HepG2 (cell line): ENCODE measurements around the gene MALRD1. TPM values are rescaled to one million over a fixed set of nuclear protein-coding genes. Genes with fewer than 3 reads are reported as not detected.

Experiments
- ATAC-seq: fragments of 200-7000 bp; cut with Tn5 transposase; 3 replicates; pipeline ENCODE4 v1.9.1; 2020; ENCODE audit warnings: mild to moderate bottlenecking, moderate library complexity
- BruUV-seq: library from RNA; stranded (reverse); fragments of 400-500 nt; replicated peaks from 2 replicates; lab custom pipeline; 2021; lab: Mats Ljungman, UMichigan
- CTCF ChIA-PET: fragments of 300-600 bp; formaldehyde crosslinking; extraction: SDS; loops from one replicate; lab custom pipeline; 2021; ENCODE audit warnings: low total read pairs, inconsistent platforms, low intra/inter-chr PET ratio; lab: Yijun Ruan, JAX
- POLR2A ChIA-PET: fragments of 350-600 bp; sonication (Branson Sonifier 250); formaldehyde crosslinking; loops from one replicate; lab custom pipeline; 2020; ENCODE audit warnings: antibody characterized with exemption, inconsistent platforms; lab: Yijun Ruan, JAX
- DNase-seq: peaks from one replicate; pipeline ENCODE4 v3.0.0-alpha.2; 2015; ENCODE audit warnings: low spot score
- FAIRE-seq: peaks from 3 replicates; lab custom pipeline; 2011; peaks lifted over from hg19 to GRCh38; lab: Jason Lieb, UNC
- H2AFZ ChIP-seq: one replicate; pipeline ENCODE4 v1.6.1; 2011; ENCODE audit warnings: low read length, inconsistent platforms
- H3K27ac ChIP-seq: fragments of 300-600 bp; 3 replicates; pipeline ENCODE4 v1.8.0; 2011; ENCODE audit warnings: mixed run types, mild to moderate bottlenecking, mixed read lengths, low read length, inconsistent platforms; ENCODE audit not compliant: insufficient read depth; ENCODE audit errors: extremely low read length
- H3K27me3 ChIP-seq, 2 experiments: fragments of 200-600 bp in 1 of 2; 2 replicates in 1 of 2; 3 replicates in 1 of 2; pipeline versions ENCODE4 v1.6.0 to v1.8.0; 2011; ENCODE audit warnings: low read length in 2 of 2, mild to moderate bottlenecking in 2 of 2, moderate library complexity in 2 of 2, inconsistent platforms in 1 of 2; ENCODE audit not compliant: insufficient read depth in 2 of 2, control insufficient read depth in 1 of 2
- H3K36me3 ChIP-seq, 2 experiments: fragments of 200-600 bp in 1 of 2; replicated peaks in 1 of 2; 2 replicates in 1 of 2; 3 replicates in 1 of 2; pipeline versions ENCODE4 v1.5.1 to v1.8.0; 2011; ENCODE audit warnings: low read length in 2 of 2, inconsistent platforms in 1 of 2; ENCODE audit not compliant: insufficient read depth in 2 of 2, control insufficient read depth in 1 of 2
- H3K4me1 ChIP-seq: 2 replicates; pipeline ENCODE4 v1.5.1; 2012; ENCODE audit warnings: low read length, inconsistent platforms; ENCODE audit not compliant: insufficient read depth
- H3K4me2 ChIP-seq: 2 replicates; pipeline ENCODE4 v1.6.0; 2011; ENCODE audit warnings: low read depth, low read length, inconsistent platforms
- H3K4me3 ChIP-seq, 3 experiments: fragments of 200-600 bp in 1 of 3; sonication (generic), shearing (Covaris generic) in 1 of 3; replicated peaks in 1 of 3; 2 replicates each; pipeline ENCODE4 v1.5.1; 2011 to 2016; ENCODE audit warnings: low read length in 3 of 3, inconsistent platforms in 2 of 3, low read depth in 2 of 3, mild to moderate bottlenecking in 2 of 3, control low read depth in 1 of 3, mixed read lengths in 1 of 3; ENCODE audit not compliant: insufficient read depth in 1 of 3
- H3K79me2 ChIP-seq: one replicate; pipeline ENCODE4 v1.6.1; 2011; ENCODE audit warnings: low read length, inconsistent platforms; ENCODE audit not compliant: insufficient read depth
- H3K9ac ChIP-seq: 2 replicates; pipeline ENCODE4 v1.6.0; 2011; ENCODE audit warnings: mild to moderate bottlenecking, low read depth, low read length, inconsistent platforms; ENCODE audit not compliant: insufficient read depth
- H3K9me3 ChIP-seq: 2 replicates; pipeline ENCODE4 v1.5.1; 2012; ENCODE audit warnings: mild to moderate bottlenecking, low read length
- H4K20me1 ChIP-seq: 2 replicates; pipeline ENCODE4 v1.6.0; 2011; ENCODE audit warnings: inconsistent platforms, mild to moderate bottlenecking, low read length, moderate library complexity; ENCODE audit not compliant: insufficient read depth
- BCL6 ChIP-seq: IDR thresholded peaks from 2 replicates; pipeline ENCODE4 v1.6.1; 2016; ENCODE audit warnings: missing genetic modification reagents, missing compliant biosample characterization
- CEBPG ChIP-seq: IDR thresholded peaks from 2 replicates; pipeline ENCODE4 v1.6.1; 2016
- FOSL2 ChIP-seq: sonication (generic); formaldehyde crosslinking; IDR thresholded peaks from 2 replicates; pipeline ENCODE4 v1.4.0; 2020; ENCODE audit warnings: missing genetic modification reagents
- IKZF1 ChIP-seq: fragments of 450-650 bp; IDR thresholded peaks from 2 replicates; pipeline ENCODE4 v1.7.1; 2016
- NCOR1 ChIP-seq: fragments of 200-600 bp; sonication (generic); IDR thresholded peaks from 2 replicates; pipeline ENCODE4 v1.7.0; 2017; ENCODE audit warnings: antibody characterized with exemption, low read length, borderline replicate concordance
- SP1 ChIP-seq, 2 experiments: fragments of 450-650 bp in 1 of 2; sonication (generic) in 1 of 2; formaldehyde crosslinking in 1 of 2; IDR thresholded peaks; 2 replicates each; pipeline versions ENCODE4 v1.4.0 to v1.6.1; 2016 to 2020; ENCODE audit warnings: missing genetic modification reagents in 1 of 2
- SP4 ChIP-seq: sonication (generic); formaldehyde crosslinking; IDR thresholded peaks from 2 replicates; pipeline ENCODE4 v1.8.1; 2023; ENCODE audit warnings: mild to moderate bottlenecking, missing genetic modification reagents
- ZNF235 ChIP-seq: sonication (generic); formaldehyde crosslinking; IDR thresholded peaks from 2 replicates; pipeline ENCODE4 v1.8.1; 2023; ENCODE audit warnings: mild to moderate bottlenecking, missing genetic modification reagents, borderline replicate concordance
- ZNF282 ChIP-seq: fragments of 450-650 bp; IDR thresholded peaks from 2 replicates; pipeline ENCODE4 v1.6.1; 2018; ENCODE audit not compliant: partially characterized antibody
- ZNF567 ChIP-seq: sonication (generic); formaldehyde crosslinking; IDR thresholded peaks from 2 replicates; pipeline ENCODE4 v1.8.1; 2023; ENCODE audit warnings: mild to moderate bottlenecking, missing genetic modification reagents, borderline replicate concordance
- ZNF737 ChIP-seq: sonication (generic); formaldehyde crosslinking; IDR thresholded peaks from 2 replicates; pipeline ENCODE4 v1.5.0; 2020; ENCODE audit warnings: missing genetic modification reagents, mild to moderate bottlenecking, borderline replicate concordance
- ZNF746 ChIP-seq: sonication (generic); formaldehyde crosslinking; IDR thresholded peaks from 2 replicates; pipeline ENCODE4 v1.8.0; 2022; ENCODE audit warnings: mild to moderate bottlenecking, missing genetic modification reagents
- WGBS: methylation state at CpG from one replicate; pipeline ENCODE4 v1.1.6; 2017; ENCODE audit warnings: low lambda C conversion rate; 5-methylcytosine and 5-hydroxymethylcytosine counted together
- in situ Hi-C: cut with HindIII; loops from 2 replicates; pipeline ENCODE4 v1.10.0; 2017; ENCODE audit warnings: low pct_unique_long_range_greater_than_20kb; ENCODE audit not compliant: extremely low pct_ligation_motif_present
- intact Hi-C: fragments of 100-400 bp; cut with micrococcal nuclease; formaldehyde crosslinking; loops from one replicate; pipeline ENCODE4 v1.10.0; 2022; ENCODE audit not compliant: unreplicated experiment
- polyA plus RNA-seq, 8 experiments: library from polyadenylated mRNA; depleted of rRNA in 3 of 8; stranded (reverse) in 7 of 8; unstranded in 1 of 8; fragments of >200 nt; fragmentation: Illumina TruSeq in 4 of 8; extraction: Trizol in 4 of 8; gene quantifications; 2 replicates each; pipeline versions ENCODE4 v1.2.1 to v1.2.3, GENCODE V29; 2011 to 2016; ENCODE audit warnings: low read depth in 4 of 8, missing spikeins in 1 of 8, mixed read lengths in 1 of 8; ENCODE audit not compliant: insufficient read depth in 1 of 8
- total RNA-seq, 5 experiments: library from RNA; depleted of rRNA; stranded (reverse); fragments of >200 nt; fragmentation: Illumina TruSeq; extraction: Trizol; gene quantifications; 2 replicates each; pipeline ENCODE4 v1.2.3, GENCODE V29; 2016; ENCODE audit warnings: low read depth in 1 of 5
- TF ChIP-seq, protein P1 (sequence below): sonication (generic); formaldehyde crosslinking; conservative IDR thresholded peaks from 2 replicates; pipeline ENCODE4 v1.4.0; 2020; ENCODE audit warnings: missing genetic modification reagents
- TF ChIP-seq, protein P2 (sequence below): sonication (generic); formaldehyde crosslinking; IDR thresholded peaks from 2 replicates; pipeline ENCODE4 v1.4.0; 2020; ENCODE audit warnings: missing genetic modification reagents, mild to moderate bottlenecking, borderline replicate concordance

The MALRD1 gene
- total and polyA plus RNA-seq, 2 of the 13 experiments (the other 11 are each of a cell fraction or from before 2014, with no cell fraction given) = 5.7 to 15.4 TPM

DNA sequence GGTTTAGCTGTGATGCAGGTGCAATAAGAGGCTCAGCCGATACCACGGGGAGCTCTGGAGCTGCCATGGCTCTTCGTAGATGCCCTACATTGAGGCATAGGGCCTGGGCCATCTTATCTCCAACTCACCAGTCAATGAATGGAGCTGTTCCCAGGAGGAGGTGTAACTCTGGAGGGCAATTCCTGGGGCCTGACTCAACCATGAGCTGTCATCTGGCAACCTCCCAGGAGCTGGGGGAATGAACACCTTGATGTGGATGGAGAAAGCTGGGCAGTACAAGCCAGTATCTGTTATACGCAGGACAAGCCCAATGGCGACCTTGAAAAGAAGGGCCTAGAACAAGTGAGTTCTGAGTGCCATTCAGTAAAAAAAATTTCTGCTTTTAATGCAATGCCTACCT is 543.7 kb downstream of the MALRD1 start:
- Histone ChIP-seq H3K9me3 (0 out of 2 replicates have a peak, but pooled peaks cover 5% of the 10 kb centered on the region), H3K9ac (no peak overlapping the region), H3K4me3 (no peak overlapping the region), H3K36me3 (no peaks in the 10 kb centered on the region), H3K27ac (no peak overlapping the region), H3K4me1 (no peaks in the 10 kb centered on the region), H3K27me3 (no peaks in the 10 kb centered on the region), H2AFZ (no peak overlapping the region), H4K20me1 (no peaks in the 10 kb centered on the region), H3K4me2 (no peak overlapping the region), H3K79me2 (no peaks in the 10 kb centered on the region)
- no peak for TF ChIP-seq ZNF282
- peak; percentile 62 for TF ChIP-seq FOSL2
- TF ChIP-seq, protein P1, sequence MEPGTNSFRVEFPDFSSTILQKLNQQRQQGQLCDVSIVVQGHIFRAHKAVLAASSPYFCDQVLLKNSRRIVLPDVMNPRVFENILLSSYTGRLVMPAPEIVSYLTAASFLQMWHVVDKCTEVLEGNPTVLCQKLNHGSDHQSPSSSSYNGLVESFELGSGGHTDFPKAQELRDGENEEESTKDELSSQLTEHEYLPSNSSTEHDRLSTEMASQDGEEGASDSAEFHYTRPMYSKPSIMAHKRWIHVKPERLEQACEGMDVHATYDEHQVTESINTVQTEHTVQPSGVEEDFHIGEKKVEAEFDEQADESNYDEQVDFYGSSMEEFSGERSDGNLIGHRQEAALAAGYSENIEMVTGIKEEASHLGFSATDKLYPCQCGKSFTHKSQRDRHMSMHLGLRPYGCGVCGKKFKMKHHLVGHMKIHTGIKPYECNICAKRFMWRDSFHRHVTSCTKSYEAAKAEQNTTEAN (CRISPR knock-in tag) = no peak
- CTCF ChIA-PET = no interaction called here
- BruUV-seq = no TSS peak
- POLR2A ChIA-PET = no interaction called here
- DNase-seq = peak; percentile 45
- no peak for FAIRE-seq
- 32% methylated on average over 5 of the region's 5 CpGs for WGBS
- peak; percentile 22; the same call in 1 of the 3 replicates for ATAC-seq
- in situ Hi-C loops (no loop called here), intact Hi-C loops (no loop called here)

DNA sequence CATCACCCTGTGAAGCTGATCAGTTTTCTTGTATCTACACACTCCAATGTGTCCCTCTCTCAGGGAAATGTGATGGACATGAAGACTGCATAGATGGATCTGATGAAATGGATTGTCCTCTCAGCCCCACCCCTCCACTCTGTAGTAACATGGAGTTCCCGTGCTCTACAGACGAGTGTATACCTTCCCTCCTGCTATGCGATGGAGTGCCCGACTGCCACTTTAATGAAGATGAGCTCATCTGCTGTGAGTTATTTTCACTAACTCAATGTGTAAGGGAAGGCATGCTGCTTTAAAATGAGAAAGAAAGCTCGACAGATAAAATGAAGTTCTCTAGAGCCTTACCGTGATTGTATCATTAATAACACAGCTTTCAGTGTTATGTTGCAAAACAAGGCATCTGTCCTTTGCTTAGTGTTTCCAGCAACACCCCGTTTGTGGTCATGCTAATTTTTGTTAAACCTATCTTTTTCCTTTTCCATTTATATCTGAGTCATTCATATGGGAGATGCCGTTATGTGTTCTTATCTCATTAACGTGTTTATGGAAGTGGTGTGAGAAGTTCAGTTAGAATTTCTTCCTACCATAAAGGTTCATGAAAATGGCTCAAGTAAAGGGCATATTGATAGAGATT is 546.7 kb downstream of the MALRD1 start:
- Histone ChIP-seq H3K4me3 (no peak overlapping the region), H3K9me3 (no peaks in the 10 kb centered on the region), H2AFZ (no peak overlapping the region), H3K79me2 (no peaks in the 10 kb centered on the region), H3K36me3 (no peaks in the 10 kb centered on the region), H3K9ac (no peak overlapping the region), H3K27ac (no peak overlapping the region), H3K4me2 (no peak overlapping the region), H3K4me1 (no peaks in the 10 kb centered on the region), H3K27me3 (no peaks in the 10 kb centered on the region), H4K20me1 (no peaks in the 10 kb centered on the region)
- 59% methylated on average over 9 of the region's 9 CpGs for WGBS
- in situ Hi-C loops = no loop called here
- DNase-seq (no peak), ATAC-seq (no peak), FAIRE-seq (no peak)
- intact Hi-C loops = no loop called here
- ChIA-PET POLR2A (no interaction called here), CTCF (no interaction called here)
- BruUV-seq = no TSS peak
- no peak for TF ChIP-seq NCOR1
- TF ChIP-seq CEBPG = no peak
- TF ChIP-seq IKZF1 = no peak
- TF ChIP-seq SP1 (IDR thresholded peaks at IDR 0.05) = no peak
- no peak for TF ChIP-seq SP1 (CRISPR knock-in tag; IDR thresholded peaks at IDR 0.05)
- no peak for TF ChIP-seq SP4 (CRISPR knock-in tag)
- no peak for TF ChIP-seq ZNF235 (CRISPR knock-in tag)
- TF ChIP-seq ZNF737 (CRISPR knock-in tag) = no peak
- TF ChIP-seq ZNF567 (CRISPR knock-in tag) = no peak
- TF ChIP-seq, protein P2, sequence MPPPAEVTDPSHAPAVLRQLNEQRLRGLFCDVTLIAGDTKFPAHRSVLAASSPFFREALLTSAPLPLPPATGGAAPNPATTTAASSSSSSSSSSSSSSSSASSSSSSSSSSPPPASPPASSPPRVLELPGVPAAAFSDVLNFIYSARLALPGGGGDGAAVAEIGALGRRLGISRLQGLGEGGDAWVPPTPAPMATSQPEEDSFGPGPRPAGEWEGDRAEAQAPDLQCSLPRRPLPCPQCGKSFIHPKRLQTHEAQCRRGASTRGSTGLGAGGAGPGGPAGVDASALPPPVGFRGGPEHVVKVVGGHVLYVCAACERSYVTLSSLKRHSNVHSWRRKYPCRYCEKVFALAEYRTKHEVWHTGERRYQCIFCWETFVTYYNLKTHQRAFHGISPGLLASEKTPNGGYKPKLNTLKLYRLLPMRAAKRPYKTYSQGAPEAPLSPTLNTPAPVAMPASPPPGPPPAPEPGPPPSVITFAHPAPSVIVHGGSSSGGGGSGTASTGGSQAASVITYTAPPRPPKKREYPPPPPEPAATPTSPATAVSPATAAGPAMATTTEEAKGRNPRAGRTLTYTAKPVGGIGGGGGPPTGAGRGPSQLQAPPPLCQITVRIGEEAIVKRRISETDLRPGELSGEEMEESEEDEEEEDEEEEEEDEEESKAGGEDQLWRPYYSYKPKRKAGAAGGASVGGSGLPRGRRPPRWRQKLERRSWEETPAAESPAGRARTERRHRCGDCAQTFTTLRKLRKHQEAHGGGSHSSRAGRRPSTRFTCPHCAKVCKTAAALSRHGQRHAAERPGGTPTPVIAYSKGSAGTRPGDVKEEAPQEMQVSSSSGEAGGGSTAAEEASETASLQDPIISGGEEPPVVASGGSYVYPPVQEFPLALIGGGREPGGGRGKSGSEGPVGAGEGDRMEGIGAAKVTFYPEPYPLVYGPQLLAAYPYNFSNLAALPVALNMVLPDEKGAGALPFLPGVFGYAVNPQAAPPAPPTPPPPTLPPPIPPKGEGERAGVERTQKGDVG = no peak
- TF ChIP-seq ZNF746 (CRISPR knock-in tag) = no peak
- no peak for TF ChIP-seq BCL6 (CRISPR knock-in tag)
